HEK293 (cell line): ENCODE results near the gene DEDD.
A peak's percentile ranks its signal among the peaks of the same experiment; 100 is the strongest.

Source experiments
- FEZF1 ChIP-seq: fragments of 450-650 bp; formaldehyde crosslinking; IDR thresholded peaks from 2 replicates; pipeline ENCODE4 v1.5.1; 2016; ENCODE audit warnings: missing biosample characterization, missing genetic modification characterization
- GLI4 ChIP-seq: fragments of 450-650 bp; formaldehyde crosslinking; IDR thresholded peaks from 2 replicates; pipeline ENCODE4 v1.5.1; 2016; ENCODE audit warnings: missing biosample characterization, missing genetic modification characterization
- HOXA7 ChIP-seq: sonication (generic); formaldehyde crosslinking; IDR thresholded peaks from 2 replicates; pipeline ENCODE4 v1.8.1; 2022; ENCODE audit warnings: missing genetic modification reagents, borderline replicate concordance
- MZF1 ChIP-seq: fragments of 450-650 bp; formaldehyde crosslinking; IDR thresholded peaks from 2 replicates; pipeline ENCODE4 v1.5.1; 2017; ENCODE audit warnings: missing biosample characterization, missing genetic modification characterization, borderline replicate concordance
- PRDM10 ChIP-seq: fragments of 450-650 bp; formaldehyde crosslinking; IDR thresholded peaks from 2 replicates; pipeline ENCODE4 v1.5.1; 2016; ENCODE audit warnings: missing biosample characterization, missing genetic modification characterization
- PRDM2 ChIP-seq: fragments of 450-650 bp; formaldehyde crosslinking; IDR thresholded peaks from 2 replicates; pipeline ENCODE4 v1.5.1; 2016; ENCODE audit warnings: missing biosample characterization, missing genetic modification characterization, borderline replicate concordance
- REPIN1 ChIP-seq: fragments of 450-650 bp; formaldehyde crosslinking; IDR thresholded peaks from 2 replicates; pipeline ENCODE4 v1.5.1; 2017; ENCODE audit warnings: missing biosample characterization, missing genetic modification characterization, low read depth
- SP3 ChIP-seq: fragments of 450-650 bp; formaldehyde crosslinking; IDR thresholded peaks from 2 replicates; pipeline ENCODE4 v1.5.1; 2016; ENCODE audit warnings: missing biosample characterization, missing genetic modification characterization
- ZBTB21 ChIP-seq: fragments of 450-650 bp; formaldehyde crosslinking; IDR thresholded peaks from 2 replicates; pipeline ENCODE4 v1.5.1; 2017; ENCODE audit warnings: missing biosample characterization, missing genetic modification characterization
- ZBTB44 ChIP-seq: fragments of 450-650 bp; IDR thresholded peaks from 2 replicates; pipeline ENCODE4 v1.5.1; 2018; ENCODE audit warnings: missing biosample characterization, mild to moderate bottlenecking, missing genetic modification characterization
- ZBTB6 ChIP-seq: fragments of 450-650 bp; formaldehyde crosslinking; IDR thresholded peaks from 2 replicates; pipeline ENCODE4 v1.5.1; 2017; ENCODE audit warnings: missing biosample characterization, missing genetic modification characterization
- ZBTB8A ChIP-seq: fragments of 450-650 bp; formaldehyde crosslinking; IDR thresholded peaks from 2 replicates; pipeline ENCODE4 v1.5.1; 2016; ENCODE audit warnings: missing biosample characterization, missing genetic modification characterization
- ZFP3 ChIP-seq: fragments of 450-650 bp; formaldehyde crosslinking; IDR thresholded peaks from 2 replicates; pipeline ENCODE4 v1.5.1; 2016; ENCODE audit warnings: low read depth, missing biosample characterization, missing genetic modification characterization
- ZFP37 ChIP-seq: fragments of 450-650 bp; formaldehyde crosslinking; IDR thresholded peaks from 2 replicates; pipeline ENCODE4 v1.5.1; 2016; ENCODE audit warnings: missing biosample characterization, missing genetic modification characterization
- ZNF10 ChIP-seq: fragments of 450-650 bp; formaldehyde crosslinking; IDR thresholded peaks from 2 replicates; pipeline ENCODE4 v1.5.1; 2017; ENCODE audit warnings: missing biosample characterization, missing genetic modification characterization
- ZNF146 ChIP-seq: fragments of 450-650 bp; formaldehyde crosslinking; IDR thresholded peaks from 2 replicates; pipeline ENCODE4 v1.5.1; 2016; ENCODE audit warnings: missing biosample characterization, missing genetic modification characterization
- ZNF155 ChIP-seq: fragments of 450-650 bp; formaldehyde crosslinking; IDR thresholded peaks from 2 replicates; pipeline ENCODE4 v1.5.1; 2016; ENCODE audit warnings: missing biosample characterization, missing genetic modification characterization
- ZNF19 ChIP-seq: fragments of 450-650 bp; formaldehyde crosslinking; IDR thresholded peaks from 2 replicates; pipeline ENCODE4; 2016; ENCODE audit warnings: missing biosample characterization, missing genetic modification characterization, low read depth
- ZNF449 ChIP-seq: fragments of 450-650 bp; formaldehyde crosslinking; IDR thresholded peaks from 2 replicates; pipeline ENCODE4 v1.5.1; 2017; ENCODE audit warnings: missing biosample characterization, mild to moderate bottlenecking, missing genetic modification characterization, moderate library complexity
- ZNF473 ChIP-seq: fragments of 450-650 bp; formaldehyde crosslinking; IDR thresholded peaks from 2 replicates; pipeline ENCODE4 v1.5.1; 2017; ENCODE audit warnings: missing biosample characterization, missing genetic modification characterization
- ZNF513 ChIP-seq: fragments of 450-650 bp; IDR thresholded peaks from 2 replicates; pipeline ENCODE4 v1.5.1; 2018; ENCODE audit warnings: missing biosample characterization, missing genetic modification characterization
- ZNF776 ChIP-seq: fragments of 450-650 bp; formaldehyde crosslinking; IDR thresholded peaks from 2 replicates; pipeline ENCODE4 v1.5.0; 2017; ENCODE audit warnings: missing biosample characterization, missing genetic modification characterization, borderline replicate concordance
- ZNF785 ChIP-seq: fragments of 450-650 bp; formaldehyde crosslinking; IDR thresholded peaks from 2 replicates; pipeline ENCODE4 v1.5.1; 2016; ENCODE audit warnings: missing biosample characterization, missing genetic modification characterization
- ZNF792 ChIP-seq: fragments of 450-650 bp; formaldehyde crosslinking; IDR thresholded peaks from 2 replicates; pipeline ENCODE4 v1.5.1; 2016; ENCODE audit warnings: missing biosample characterization, missing genetic modification characterization
- ZSCAN23 ChIP-seq: fragments of 450-650 bp; formaldehyde crosslinking; IDR thresholded peaks from 2 replicates; pipeline ENCODE4 v1.5.1; 2016; ENCODE audit warnings: missing biosample characterization, missing genetic modification characterization

DEDD gene

GRCh38 chr1:161115132-161115711 lies 17.2 kb downstream of the DEDD start (continued):
- TF ChIP-seq ZNF10: 0 out of 2 replicates have a peak, but pooled peaks have one; percentile 41
- no peak for TF ChIP-seq ZNF473 (tag by site-specific recombination)
- no peak for TF ChIP-seq PRDM2 (tag by site-specific recombination)
- no peak for TF ChIP-seq ZNF785 (tag by site-specific recombination)
- TF ChIP-seq GLI4 (tag by site-specific recombination): 0 out of 2 replicates have a peak, but pooled peaks have one; percentile 20
- TF ChIP-seq FEZF1 (tag by site-specific recombination): no peak
- TF ChIP-seq ZBTB21 (tag by site-specific recombination): peak; percentile 42
- no peak for TF ChIP-seq ZNF513 (tag by site-specific recombination)
- peak; percentile 69 for TF ChIP-seq PRDM10
- no peak for TF ChIP-seq ZNF19 (tag by site-specific recombination)
- TF ChIP-seq ZNF146: no peak
- TF ChIP-seq ZNF776: no peak
- peak; percentile 71 for TF ChIP-seq SP3 (tag by site-specific recombination)
- no peak; the same call in 1 of the 2 replicates for TF ChIP-seq ZFP37 (tag by site-specific recombination)
- TF ChIP-seq ZSCAN23 (tag by site-specific recombination): peak; percentile 82; the same call in 1 of the 2 replicates
- TF ChIP-seq ZNF449 (tag by site-specific recombination): no peak
- no peak for TF ChIP-seq ZFP3 (tag by site-specific recombination)
- no peak for TF ChIP-seq REPIN1 (tag by site-specific recombination)
- no peak for TF ChIP-seq HOXA7 (CRISPR knock-in tag)
- no peak for TF ChIP-seq ZNF155 (tag by site-specific recombination)
- TF ChIP-seq ZBTB8A (tag by site-specific recombination): no peak
- no peak; the same call in 1 of the 2 replicates for TF ChIP-seq ZNF792 (tag by site-specific recombination)
- no peak for TF ChIP-seq ZBTB6 (tag by site-specific recombination)
- no peak for TF ChIP-seq MZF1 (tag by site-specific recombination)
- no peak for TF ChIP-seq ZBTB44
